Tibial nerve (tissue), 3 donors: ENCODE data around the gene PODXL.

Experiments used
- CTCF ChIP-seq, 5 experiments: fragments of 200-600 bp in 3 of 5; fragments of 450-650 bp in 2 of 5; sonication (generic) in 3 of 5; IDR thresholded peaks; one replicate each; pipeline ENCODE4 v1.5.1; 2016 to 2019; ENCODE audit warnings: antibody characterized with exemption in 5 of 5, mild to moderate bottlenecking in 3 of 5, moderate library complexity in 2 of 5
- POLR2A ChIP-seq, 2 donors: fragments of 450-650 bp; IDR thresholded peaks; one replicate each; pipeline ENCODE4 v1.6.1; 2017; ENCODE audit warnings: antibody characterized with exemption in 2 of 2, mild to moderate bottlenecking in 2 of 2, moderate library complexity in 2 of 2

- TF ChIP-seq CTCF (IDR thresholded peaks at IDR 0.05) = no peak
- TF ChIP-seq POLR2A (IDR thresholded peaks at IDR 0.05) = no peak
Observed at GRCh38 chr7:131587315-131587923, 31.0 kb upstream of the PODXL start.
